ENCODE results near the gene MLLT10. TPM values are rescaled to one million over a fixed set of nuclear protein-coding genes. Genes with fewer than 3 reads are reported as not detected.
A peak's percentile ranks its signal among the peaks of the same experiment; 100 is the strongest.

The MLLT10 gene
- total and polyA plus RNA-seq, 9 of the 15 experiments (the other 6 are each of a cell fraction or from before 2014, with no cell fraction given): 18.8 to 81.4 (median 64.2) TPM

DNA sequence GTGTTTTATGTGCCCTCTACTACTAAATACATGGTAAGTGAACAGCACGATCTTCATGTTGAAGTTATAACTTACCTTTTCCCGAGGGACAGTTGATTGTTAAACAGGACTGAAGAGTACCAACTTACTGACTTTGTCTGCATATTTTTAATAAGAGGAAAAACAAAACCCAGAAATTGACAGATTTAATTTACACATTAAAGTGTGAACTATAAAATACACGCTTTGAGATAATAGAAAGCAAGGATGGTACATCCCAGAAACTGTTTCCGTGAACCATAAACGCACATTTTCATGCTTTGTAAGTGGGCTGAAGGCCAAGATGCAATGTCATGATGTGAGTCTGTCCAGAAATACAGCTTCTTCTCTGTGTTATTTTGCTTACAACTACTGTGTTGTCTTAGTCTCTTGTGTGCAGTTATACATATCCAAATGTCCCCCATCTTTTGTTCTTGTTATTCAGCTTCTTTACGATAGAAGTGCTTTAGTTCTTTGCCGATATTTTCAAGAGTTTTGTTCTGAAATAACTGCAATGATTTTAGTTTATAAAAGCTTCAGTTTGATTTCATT is 190.1 kb downstream of the MLLT10 start (continued):
- TF ChIP-seq FOXP1 (CRISPR knock-in tag; IDR thresholded peaks at IDR 0.05): no peak
- TF ChIP-seq, protein P1, sequence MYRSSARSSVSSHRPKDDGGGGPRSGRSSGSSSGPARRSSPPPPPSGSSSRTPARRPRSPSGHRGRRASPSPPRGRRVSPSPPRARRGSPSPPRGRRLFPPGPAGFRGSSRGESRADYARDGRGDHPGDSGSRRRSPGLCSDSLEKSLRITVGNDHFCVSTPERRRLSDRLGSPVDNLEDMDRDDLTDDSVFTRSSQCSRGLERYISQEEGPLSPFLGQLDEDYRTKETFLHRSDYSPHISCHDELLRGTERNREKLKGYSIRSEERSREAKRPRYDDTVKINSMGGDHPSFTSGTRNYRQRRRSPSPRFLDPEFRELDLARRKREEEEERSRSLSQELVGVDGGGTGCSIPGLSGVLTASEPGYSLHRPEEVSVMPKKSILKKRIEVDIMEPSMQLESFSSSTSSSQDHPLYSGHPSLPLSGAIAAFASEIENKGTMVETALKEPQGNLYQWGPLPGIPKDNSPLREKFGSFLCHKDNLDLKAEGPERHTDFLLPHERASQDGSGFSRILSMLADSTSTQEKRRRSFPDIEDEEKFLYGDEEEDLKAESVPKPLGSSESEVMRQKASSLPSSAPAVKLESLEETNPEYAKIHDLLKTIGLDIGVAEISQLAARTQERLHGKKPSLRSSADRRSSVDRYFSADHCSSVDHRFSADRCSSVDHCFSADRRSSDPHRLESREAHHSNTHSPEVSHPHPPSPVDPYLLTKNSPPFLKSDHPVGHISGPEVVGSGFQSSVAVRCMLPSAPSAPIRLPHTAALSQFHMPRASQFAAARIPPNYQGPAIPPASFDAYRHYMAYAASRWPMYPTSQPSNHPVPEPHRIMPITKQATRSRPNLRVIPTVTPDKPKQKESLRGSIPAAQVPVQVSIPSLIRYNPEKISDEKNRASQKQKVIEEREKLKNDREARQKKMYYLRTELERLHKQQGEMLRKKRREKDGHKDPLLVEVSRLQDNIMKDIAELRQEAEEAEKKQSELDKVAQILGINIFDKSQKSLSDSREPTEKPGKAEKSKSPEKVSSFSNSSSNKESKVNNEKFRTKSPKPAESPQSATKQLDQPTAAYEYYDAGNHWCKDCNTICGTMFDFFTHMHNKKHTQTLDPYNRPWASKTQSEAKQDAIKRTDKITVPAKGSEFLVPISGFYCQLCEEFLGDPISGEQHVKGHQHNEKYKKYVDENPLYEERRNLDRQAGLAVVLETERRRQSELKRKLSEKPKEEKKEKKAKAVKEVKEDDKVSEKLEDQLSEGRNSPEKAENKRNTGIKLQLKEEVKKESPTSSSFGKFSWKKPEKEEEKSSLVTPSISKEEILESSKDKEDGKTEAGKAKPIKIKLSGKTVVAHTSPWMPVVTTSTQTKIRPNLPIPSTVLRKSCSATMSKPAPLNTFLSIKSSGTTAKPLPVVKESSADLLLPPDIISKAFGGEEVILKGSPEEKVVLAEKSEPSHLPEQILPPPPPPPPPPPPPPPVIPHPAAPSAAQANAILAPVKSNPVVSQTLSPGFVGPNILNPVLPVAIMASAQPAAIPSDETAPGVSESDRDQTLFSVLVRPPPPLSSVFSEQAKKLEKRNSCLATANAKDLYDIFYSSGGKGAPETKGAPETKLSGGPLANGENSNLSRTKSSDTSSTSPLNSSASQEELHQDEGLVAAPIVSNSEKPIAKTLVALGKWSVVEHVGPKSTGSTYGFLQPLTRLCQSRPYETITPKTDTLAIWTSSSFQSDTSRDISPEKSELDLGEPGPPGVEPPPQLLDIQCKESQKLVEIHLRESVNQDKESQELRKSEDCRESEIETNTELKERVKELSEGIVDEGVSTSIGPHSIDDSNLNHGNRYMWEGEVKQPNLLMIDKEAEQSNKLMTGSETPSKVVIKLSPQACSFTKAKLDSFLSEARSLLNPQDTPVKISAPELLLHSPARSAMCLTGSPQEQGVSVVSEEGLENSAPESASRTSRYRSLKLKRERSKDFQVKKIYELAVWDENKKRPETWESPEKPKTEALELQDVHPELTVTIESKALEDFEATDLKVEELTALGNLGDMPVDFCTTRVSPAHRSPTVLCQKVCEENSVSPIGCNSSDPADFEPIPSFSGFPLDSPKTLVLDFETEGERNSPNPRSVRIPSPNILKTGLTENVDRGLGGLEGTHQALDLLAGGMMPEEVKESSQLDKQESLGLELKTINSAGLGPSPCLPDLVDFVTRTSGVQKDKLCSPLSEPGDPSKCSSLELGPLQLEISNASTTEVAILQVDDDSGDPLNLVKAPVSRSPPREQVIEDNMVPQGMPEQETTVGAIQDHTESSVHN (IDR thresholded peaks at IDR 0.05; ENCODE audit: borderline replicate concordance in 1 of 2, low read depth in 1 of 2): 0 out of 4 replicates have a peak, but pooled peaks of 1 of the 2 experiments have one; percentile 49
- TF ChIP-seq, protein P2, sequence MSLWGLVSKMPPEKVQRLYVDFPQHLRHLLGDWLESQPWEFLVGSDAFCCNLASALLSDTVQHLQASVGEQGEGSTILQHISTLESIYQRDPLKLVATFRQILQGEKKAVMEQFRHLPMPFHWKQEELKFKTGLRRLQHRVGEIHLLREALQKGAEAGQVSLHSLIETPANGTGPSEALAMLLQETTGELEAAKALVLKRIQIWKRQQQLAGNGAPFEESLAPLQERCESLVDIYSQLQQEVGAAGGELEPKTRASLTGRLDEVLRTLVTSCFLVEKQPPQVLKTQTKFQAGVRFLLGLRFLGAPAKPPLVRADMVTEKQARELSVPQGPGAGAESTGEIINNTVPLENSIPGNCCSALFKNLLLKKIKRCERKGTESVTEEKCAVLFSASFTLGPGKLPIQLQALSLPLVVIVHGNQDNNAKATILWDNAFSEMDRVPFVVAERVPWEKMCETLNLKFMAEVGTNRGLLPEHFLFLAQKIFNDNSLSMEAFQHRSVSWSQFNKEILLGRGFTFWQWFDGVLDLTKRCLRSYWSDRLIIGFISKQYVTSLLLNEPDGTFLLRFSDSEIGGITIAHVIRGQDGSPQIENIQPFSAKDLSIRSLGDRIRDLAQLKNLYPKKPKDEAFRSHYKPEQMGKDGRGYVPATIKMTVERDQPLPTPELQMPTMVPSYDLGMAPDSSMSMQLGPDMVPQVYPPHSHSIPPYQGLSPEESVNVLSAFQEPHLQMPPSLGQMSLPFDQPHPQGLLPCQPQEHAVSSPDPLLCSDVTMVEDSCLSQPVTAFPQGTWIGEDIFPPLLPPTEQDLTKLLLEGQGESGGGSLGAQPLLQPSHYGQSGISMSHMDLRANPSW (CRISPR knock-in tag; IDR thresholded peaks at IDR 0.05): no peak
- TF ChIP-seq HOXB6 (CRISPR knock-in tag; IDR thresholded peaks at IDR 0.05; ENCODE audit: borderline replicate concordance): no peak
- no peak for TF ChIP-seq ZNF311 (CRISPR knock-in tag; IDR thresholded peaks at IDR 0.05)
- peak; percentile 43; the same call in 1 of the 2 replicates for TF ChIP-seq C11orf30 (IDR thresholded peaks at IDR 0.05; ENCODE audit: low read depth)
- peak; percentile 65 for TF ChIP-seq NFE2 (IDR thresholded peaks at IDR 0.05; ENCODE audit: low read depth)
- no peak for TF ChIP-seq ATF1 (CRISPR knock-in tag; IDR thresholded peaks at IDR 0.05)
- TF ChIP-seq ATF1 (tag; IDR thresholded peaks at IDR 0.05): 0 out of 2 replicates have a peak, but pooled peaks have one; percentile 17
- TF ChIP-seq, protein P3, sequence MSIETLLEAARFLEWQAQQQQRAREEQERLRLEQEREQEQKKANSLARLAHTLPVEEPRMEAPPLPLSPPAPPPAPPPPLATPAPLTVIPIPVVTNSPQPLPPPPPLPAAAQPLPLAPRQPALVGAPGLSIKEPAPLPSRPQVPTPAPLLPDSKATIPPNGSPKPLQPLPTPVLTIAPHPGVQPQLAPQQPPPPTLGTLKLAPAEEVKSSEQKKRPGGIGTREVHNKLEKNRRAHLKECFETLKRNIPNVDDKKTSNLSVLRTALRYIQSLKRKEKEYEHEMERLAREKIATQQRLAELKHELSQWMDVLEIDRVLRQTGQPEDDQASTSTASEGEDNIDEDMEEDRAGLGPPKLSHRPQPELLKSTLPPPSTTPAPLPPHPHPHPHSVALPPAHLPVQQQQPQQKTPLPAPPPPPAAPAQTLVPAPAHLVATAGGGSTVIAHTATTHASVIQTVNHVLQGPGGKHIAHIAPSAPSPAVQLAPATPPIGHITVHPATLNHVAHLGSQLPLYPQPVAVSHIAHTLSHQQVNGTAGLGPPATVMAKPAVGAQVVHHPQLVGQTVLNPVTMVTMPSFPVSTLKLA (conservative IDR thresholded peaks at IDR 0.05): 0 out of 4 replicates have a peak, but pooled peaks of 1 of the 2 experiments have one; percentile 15
- no peak for TF ChIP-seq POU5F1 (IDR thresholded peaks at IDR 0.05; ENCODE audit: borderline replicate concordance, low read depth, low read length, partially characterized antibody)
